Measurements from ENCODE around the gene NR4A3.
"Not testable (repeated sequence)": the region's sequence is repeated elsewhere in the genome, so short reads cannot be mapped to it uniquely, and the experiment has no call there.

Gene NR4A3

DNA sequence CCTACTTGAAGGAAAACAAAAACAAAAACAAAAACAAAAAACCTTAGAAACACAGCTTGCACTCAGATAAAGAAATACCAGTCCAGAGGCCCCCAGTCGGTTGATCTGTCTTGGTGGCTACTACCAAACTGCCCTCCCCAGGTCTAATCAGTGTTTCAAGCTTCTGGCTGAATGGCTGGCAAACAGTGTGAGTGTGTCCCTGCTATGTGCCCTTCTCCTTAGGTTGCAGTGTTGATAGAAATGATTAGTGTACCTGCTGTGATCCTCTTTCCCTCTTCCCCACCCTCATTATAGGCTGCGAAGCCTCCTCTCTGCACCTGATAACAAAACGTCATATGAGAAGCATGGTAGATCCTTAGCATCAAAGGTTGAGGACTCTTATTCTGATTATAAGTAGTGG, 12.8 kb downstream of the NR4A3 start:
- no peak for DNase-seq (ENCODE audit: low spot score)

DNA sequence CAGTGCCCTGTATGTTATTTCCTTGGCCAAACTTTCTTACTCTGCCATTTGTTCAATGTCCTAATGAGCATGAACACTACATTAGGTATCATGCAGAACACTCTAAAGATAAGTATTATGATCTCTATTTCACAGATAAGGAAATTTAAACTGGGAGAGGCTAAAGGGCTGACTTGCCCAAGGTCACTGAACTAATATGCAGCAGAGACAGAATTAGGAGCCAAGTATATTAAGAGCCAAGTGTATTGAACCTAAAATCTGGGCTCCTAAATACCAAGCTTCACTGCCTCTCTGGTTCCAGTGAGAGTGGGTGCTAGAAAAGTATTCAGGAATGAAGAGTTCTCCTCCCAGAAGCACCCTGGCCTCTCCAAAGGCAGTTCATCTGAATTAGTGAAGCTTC, 13.5 kb downstream of the NR4A3 start:
- no peak for DNase-seq (ENCODE audit: low spot score)

DNA sequence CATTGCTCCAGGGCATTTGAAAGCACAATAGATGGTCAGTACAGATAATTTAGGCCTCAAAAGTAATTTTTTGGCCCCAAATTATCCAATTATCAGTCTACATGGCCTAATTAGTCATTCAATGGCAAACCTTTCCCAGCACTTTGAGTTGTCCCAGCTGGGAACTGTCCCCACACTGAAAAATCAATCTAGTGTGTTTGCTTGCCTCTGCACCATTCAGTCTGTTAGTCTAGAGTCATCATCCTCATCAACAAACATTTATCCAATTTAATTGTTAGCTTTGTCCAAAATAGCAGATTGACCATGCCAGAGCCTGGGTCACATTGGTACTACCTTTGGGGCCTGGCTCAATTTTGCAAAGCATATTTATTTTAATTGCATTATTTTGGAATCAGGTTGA, 13.9 kb downstream of the NR4A3 start:
- no peak for DNase-seq (ENCODE audit: low spot score)

DNA sequence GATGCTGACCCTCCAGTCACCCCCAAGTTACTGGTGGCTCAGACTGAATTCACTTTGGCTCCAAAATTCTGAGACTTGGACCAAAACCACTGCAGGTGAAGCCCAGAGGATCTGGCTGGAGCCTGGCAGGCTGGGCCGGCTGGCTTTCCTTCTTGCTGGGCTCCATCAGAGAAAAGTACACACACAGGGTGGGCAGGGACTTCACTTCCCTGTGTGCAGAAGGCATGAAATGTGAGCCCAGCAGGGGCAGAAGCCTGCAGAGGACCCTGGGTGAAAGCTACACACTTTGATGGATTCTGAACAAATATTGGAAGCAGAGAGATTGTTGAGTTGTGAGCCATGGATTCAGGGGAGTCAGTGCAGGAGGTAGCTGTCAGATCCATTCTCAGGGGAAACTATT, 18.4 kb downstream of the NR4A3 start:
- DNase-seq (ENCODE audit: low spot score), result no peak

DNA sequence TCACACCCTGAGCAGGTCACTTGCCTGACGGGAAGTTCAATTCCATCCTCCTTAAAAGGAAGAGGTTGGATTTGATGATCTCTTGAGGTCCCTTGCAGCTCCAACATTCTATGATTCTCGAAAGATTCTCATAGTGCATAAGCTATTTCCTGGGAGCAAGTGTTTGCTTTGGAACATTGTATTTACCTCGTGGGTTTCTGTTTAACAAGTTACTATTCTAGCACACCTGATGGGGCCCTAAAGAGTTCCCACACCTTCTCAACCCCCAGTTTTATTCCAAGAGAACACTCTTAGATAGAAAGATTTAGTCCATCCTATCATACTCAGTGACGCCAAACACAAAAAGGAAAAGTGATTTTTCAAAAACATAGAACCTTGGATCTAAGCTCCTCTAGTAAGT, 23.4 kb downstream of the NR4A3 start:
- no peak for DNase-seq (ENCODE audit: low spot score)

DNA sequence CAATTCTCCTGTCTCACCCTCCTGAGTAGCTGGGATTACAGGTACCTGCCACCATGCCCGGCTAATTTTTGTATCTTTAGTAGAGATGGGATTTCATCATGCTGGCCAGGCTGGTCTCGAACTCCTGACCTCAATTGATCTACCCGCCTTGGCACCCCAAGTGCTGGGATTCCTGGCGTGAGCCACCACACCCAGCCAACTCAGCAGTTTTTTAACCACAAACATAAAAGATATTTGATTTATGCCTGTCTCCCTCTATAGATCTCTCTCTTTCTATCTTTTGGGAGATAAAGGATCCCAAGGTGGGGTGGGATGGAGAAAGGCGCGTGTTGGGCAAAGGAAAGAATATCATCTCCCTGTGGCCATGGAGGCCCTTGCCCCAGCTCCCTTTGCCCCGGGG, 26.8 kb downstream of the NR4A3 start:
- DNase-seq (ENCODE audit: low spot score), result no peak

DNA sequence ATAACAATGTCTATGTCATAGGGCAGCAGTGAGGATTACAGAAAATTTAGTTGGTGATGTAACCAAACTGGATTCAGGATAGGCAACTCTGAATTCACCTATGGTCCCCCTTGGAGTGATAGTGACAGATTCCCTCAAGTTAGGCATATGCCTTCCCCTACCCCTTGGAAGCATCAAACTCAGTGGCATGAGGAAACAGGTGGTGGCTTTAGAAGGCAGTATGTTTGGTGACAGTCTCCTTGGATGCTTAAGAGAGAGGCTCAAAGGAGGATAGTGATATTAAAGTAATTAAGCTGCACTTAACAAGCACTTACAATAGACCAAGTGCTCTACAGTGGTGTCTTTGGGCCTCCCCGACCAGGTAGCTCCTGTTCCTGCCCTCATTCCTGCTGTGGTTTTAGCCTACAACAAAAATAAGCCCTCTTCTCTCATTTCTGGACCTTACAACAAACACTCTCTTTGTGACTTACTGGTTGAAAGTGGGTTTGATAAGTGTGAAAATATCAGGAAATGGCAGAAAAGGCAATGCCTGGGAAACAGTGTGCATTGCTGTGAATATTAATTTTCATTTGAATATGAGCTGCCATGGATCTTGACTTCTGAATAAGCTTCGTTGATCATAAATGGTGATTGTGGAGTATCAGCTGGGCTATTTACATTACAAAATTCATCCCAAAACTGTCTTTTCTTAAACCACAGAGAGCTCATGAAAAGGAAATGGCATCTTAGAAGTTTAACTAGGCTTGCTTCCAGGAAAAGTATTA, 29.2 kb downstream of the NR4A3 start:
- no peak for DNase-seq (ENCODE audit: low spot score)

DNA sequence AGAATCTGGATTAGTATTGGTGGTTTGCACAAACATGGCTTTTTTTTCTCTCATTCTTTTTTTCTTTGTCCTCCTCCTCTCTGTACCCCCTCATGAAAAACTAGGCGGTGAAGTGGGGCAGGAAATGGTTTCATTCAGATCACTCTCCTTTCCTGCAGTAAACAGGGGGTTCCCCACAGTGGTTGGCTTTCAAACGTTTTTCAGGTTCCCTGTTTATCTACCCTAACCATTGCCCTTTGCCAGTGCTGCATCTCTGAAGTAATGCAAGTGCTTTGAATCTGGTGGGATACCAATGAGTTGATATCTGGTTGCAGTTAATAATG, 29.8 kb downstream of the NR4A3 start:
- DNase-seq (ENCODE audit: low spot score), result no peak

DNA sequence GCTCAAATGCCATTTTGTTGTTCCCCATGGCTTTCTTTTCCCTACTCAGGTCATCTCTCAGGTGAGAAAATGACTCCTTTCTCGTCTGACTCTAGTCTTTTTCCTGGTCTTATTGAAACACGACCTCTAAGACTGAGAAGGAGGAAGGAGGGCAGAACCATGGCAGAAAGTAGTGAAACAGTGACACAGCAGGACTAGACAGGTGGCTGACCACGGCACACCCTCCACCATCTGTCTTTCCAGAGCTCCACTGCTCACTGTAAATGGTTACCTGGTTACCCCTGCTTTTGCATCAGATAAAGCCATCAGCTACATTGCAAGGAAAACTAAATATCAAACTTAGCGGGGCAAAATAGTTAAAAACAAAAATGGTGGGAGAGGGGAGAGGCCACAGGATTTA, 30.9 kb downstream of the NR4A3 start:
- no peak for DNase-seq (ENCODE audit: low spot score)

DNA sequence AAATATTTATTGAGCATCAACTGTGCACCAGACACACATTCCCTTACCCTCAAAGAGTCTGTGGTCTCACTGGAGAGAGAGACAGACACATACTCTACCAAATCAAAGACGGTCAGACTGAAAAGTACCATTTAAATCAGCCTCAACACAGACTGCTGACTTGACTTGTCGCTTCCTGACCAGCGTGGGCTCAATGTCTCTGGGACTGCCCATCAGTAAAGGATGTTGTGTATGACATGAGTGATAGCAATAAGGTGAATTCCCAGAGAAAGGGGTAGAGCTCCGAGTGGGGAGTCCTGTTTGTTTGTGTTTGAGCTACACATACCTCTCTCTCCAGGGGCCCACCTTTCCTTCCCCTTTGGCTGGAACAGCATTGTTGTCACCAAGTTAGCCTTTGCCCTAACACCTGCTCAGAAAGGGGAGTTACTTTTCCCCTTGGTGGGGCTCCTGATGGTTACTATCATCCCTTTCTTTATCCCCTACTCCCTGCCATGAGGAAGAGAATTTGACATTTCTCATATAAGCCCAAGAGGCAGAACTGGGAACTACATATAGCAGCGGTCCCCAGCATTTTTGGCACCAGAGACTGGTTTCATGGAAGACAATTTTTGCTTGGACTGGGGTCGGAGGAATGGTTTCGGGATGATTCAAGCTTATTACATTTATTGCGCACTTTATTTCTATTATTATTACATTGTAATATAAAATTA, 33.9 kb downstream of the NR4A3 start:
- DNase-seq (ENCODE audit: low spot score), result no peak

DNA sequence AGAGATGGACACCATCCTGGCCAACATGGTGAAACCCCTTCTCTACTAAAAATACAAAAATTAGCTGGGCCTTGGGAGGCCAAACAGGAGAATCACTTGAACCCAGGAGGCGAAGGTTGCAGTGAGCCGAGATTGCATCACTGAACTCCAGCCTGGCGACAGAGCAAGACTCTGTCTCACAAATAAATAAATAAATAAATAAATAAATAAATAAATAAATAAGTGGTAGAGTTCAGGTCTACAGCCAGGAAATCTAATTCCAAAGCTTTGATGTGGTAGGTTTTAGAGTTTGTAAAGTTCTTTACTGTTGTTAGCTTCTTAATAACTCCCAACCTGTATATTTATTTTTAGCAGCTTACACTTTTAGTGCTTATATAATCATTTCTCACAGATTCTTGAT, 35.9 kb downstream of the NR4A3 start:
- not testable (repeated sequence) for DNase-seq (ENCODE audit: low spot score)

DNA sequence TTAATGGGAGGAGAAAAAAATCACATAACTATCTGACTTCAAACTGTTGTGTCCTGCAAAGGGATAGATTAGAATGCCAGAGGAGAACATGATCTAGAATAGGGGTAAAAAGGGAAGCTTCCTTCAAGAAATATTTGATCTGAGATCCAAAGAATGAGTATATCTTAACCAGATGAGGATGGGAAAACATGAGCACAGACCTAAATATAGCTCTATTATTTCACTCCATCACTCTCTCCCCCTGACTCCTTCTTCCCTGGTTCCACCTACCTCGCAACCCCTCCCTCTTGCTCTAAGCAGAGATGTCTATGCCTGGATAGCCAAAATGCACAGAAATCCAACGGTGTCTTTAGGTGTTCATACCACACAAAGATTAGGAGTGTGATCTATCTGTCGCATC, 36.4 kb downstream of the NR4A3 start:
- DNase-seq (ENCODE audit: low spot score), result no peak

DNA sequence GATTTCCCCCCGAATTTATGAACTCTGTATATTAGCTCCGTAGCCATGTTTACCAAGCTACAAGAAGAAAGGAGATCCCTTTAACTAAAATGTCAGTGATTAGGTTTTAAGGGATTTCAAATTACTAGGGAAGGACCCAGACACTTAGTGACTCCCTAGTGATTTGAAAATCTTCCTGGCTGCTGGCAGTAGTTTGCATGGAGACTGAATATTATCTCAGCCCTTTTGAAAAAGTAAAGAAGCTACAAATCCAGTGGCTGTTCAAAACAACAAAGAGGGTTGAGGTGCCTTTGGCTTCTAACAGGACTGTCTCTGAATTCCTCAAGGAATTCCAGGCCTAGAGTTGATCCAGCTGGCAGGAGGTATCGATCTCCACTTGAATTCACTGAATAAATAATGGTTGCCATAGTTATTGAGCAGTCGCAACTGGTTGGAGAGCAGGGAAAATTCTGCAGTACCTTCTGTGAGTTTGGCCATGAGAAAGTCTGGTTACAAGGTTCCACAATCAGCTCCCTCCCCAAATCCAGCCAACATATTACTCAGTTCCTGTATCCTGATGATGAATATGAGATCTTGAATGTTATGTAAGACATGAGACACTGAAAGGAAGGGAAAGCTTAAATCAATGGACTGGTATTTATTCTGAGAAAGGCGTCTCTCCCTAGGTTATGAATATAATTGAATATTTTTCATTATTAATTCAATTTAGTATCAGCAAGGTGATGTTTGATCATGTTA, 37.7 kb downstream of the NR4A3 start:
- no peak for DNase-seq (ENCODE audit: low spot score)

DNA sequence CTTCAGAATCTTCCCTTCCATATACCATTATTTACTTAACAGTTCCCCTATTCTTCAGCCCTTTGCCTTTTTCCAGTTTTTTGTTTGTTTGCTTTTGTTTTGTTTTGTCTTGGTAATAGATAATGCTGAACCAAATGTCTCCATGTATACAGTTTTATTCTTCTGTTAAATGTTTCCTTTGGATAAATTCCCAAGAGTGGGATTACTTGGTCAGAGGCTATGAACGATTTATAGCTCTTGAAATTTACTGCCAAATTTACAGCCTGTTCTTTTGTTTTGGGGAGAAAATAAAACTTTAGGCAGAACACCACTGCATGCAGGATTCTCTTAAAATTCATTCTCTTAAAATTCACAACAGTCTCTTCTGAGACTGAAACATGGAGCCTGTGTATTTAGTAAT, 38.6 kb downstream of the NR4A3 start:
- DNase-seq (ENCODE audit: low spot score), result no peak

DNA sequence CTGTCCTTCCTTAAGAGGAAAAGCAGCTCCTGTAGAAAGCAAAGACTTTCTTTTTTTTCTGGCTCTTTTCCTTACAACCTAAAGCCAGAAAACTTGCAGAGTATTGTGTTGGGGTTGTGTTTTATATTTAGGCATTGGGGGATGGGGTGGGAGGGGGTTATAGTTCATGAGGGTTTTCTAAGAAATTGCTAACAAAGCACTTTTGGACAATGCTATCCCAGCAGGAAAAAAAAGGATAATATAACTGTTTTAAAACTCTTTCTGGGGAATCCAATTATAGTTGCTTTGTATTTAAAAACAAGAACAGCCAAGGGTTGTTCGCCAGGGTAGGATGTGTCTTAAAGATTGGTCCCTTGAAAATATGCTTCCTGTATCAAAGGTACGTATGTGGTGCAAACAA, 42.3 kb downstream of the NR4A3 start:
- no peak for DNase-seq (ENCODE audit: low spot score)

DNA sequence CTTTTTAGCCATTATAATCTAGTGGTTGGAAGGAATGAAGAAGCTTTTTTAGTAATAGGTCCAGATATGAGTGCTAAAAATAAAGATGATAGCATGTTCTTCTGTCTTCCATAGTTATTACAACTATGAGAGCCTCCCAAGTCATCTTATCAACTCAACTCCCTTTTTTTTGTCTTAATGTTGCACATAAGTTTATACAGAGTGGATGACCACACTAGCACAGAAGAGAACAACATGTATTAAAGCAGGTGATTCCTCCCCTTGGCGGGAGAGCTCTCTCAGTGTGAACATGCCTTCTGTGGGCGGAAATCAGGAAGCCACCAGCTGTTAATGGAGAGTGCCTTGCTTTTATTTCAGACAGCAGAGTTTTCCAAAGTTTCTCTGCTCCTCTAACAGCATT, 44.7 kb downstream of the NR4A3 start:
- no peak for DNase-seq (ENCODE audit: low spot score)

DNA sequence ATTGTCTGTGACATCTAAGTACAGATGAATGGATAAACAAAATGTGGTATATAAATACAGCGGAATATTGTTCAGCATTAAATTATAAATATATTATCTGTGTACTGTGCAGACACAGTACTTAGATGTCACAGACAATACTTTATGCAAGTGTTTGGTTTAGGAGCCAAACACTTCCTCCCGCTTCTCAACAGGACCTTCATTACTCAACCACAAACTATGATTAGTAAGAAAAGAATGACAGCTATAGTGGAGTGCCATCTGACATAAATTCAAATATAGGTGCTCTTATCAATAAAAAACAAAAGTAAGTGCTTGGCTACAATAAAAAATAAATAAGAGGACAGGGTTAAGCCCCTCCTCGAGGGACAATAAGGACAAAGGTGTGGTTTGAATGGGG, 45.9 kb downstream of the NR4A3 start:
- no peak for DNase-seq (ENCODE audit: low spot score)

DNA sequence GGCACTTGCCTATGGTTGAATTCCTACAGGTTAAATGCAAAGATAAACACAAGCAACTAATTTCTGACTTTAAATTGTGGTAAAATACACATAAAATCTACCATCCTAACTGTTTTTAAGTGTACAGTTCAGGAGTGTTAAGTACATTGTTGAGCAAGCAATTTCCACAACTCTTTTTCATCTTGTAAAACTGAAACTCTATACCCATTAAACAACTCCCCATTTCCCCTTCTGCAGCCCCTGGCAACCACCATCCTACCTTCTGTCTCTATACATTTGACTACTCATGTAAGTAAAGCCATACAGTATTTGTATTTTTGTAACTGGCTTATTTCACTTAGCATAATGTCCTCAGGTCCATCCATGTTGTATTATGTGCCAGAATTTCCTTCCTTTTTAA, 46.3 kb downstream of the NR4A3 start:
- no peak for DNase-seq (ENCODE audit: low spot score)

DNA sequence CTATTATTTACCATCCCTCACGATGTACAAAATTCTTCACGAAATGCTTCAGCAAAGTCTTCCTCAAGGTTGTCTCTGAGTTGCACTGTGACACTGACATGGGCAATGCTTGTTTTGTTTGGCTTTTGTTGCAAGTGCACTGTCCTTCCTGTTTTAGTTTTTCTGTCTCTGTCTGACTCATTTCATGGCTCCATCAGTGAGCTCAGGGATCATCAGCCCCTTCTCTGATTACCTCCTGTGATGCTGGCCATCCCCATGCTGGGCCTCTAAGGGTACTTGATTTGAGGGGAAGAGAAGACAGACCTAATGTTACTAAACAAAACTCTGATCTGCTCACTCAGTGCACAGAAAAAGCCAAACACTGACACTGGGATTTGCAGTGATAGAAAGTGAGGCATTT, 47.2 kb downstream of the NR4A3 start:
- no peak for DNase-seq (ENCODE audit: low spot score)

DNA sequence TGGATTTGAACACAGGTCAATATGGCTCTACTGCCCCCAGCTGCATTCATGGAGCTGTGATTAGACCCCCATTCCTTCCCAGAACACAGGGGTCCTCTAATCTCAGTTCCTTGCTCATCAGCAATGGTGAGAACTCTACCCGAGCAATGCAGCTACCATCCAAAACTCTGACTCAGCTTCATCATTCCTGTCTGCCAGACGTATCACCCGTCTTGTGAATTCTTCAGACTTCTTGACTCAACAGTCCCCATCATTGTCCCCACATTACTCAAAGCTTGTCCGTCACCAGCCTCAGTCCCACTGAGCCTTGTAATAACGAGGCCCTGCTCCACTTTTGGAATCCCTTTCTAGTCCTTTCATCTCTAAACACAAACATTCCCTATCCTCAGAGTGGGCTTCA, 48.4 kb downstream of the NR4A3 start:
- DNase-seq (ENCODE audit: low spot score), result no peak

DNA sequence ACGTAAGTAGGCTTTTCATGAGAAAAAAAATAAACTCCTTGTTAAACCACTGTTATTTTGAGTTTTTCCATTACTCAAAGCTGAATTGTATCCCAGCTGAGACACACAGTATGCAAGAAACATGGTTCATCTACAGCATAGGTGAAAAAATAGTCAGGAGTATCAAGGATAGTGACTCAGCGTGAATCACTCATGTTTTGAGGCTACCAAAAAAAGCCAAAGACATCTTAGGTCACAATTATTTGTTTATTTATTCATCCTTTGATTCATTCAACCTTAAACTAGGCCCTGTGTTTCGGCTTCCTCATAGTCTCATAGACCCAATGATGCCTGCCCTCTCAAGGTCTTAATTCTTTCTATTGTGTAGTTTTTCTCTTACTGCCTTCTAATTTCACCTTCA, 51.8 kb downstream of the NR4A3 start:
- DNase-seq (ENCODE audit: low spot score), result peak; percentile 69

DNA sequence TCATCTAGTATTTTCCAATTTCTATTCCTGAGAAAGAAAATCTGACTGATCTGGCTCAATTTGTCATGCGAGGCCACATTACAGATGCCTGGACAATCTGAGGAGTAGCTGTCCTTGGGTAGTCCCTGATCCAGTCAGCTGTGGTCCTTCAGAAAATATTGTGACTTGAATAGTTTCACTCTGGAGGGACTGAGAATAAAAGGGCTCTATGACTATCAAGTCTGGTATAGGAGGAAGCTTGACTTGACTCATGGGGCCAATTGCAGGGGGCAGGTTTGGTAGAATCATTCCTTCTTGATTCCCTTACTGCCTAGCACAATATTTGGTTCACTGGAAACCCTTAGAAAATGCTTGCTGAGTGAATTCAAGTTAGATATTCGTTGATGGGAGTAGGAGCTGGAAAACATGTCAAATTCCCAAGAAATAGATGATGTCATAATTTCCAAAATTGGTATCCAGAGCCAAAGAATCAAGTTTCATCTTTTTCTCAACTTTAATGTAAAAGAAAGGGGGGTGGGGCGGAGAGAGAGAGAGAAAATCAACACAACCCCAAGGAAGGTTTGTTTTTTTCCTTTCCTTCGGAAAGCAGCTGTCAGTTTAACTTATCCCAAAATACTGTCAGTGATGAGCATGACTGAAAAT, 52.4 kb downstream of the NR4A3 start:
- peak; percentile 16 for DNase-seq (ENCODE audit: low spot score)

DNA sequence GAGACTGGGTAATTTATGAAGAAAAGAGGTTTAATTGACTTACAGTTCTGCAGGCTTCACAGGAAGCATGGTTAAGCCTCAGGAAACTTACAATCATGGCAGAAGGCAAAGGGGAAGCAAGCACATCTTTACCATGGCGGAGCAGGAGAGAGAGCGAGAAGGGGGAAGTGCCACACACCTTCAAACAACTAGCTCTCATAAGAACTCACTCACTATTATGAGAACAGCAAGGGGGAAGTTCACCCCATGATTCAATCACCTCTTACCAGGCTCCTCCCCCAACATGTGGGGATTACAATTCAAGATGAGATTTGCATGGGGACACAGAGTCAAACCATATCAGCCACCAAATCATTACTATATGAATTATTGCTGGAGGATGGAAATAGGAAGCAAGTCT, 54.5 kb downstream of the NR4A3 start:
- no peak for DNase-seq (ENCODE audit: low spot score)
